GM12878 (cell line): Measurements from ENCODE around the gene CDK5R2. TPM values are rescaled to one million over a fixed set of nuclear protein-coding genes. Genes with fewer than 3 reads are reported as not detected.

ENCODE experiments used
- ATAC-seq: fragments of 200-7000 bp; cut with Tn5 transposase; 3 replicates; pipeline ENCODE4 v1.9.1; 2020; ENCODE audit warnings: mild to moderate bottlenecking, moderate library complexity
- BruUV-seq: library from RNA; stranded (reverse); fragments of 400-500 nt; replicated peaks from 2 replicates; lab custom pipeline; 2021; lab: Mats Ljungman, UMichigan
- CTCF ChIA-PET: fragments of 300-600 bp; sonication (Branson Sonifier 250); formaldehyde crosslinking; extraction: SDS; loops from one replicate; lab custom pipeline; 2021; ENCODE audit warnings: inconsistent platforms; lab: Yijun Ruan, JAX
- POLR2A ChIA-PET: fragments of 350-600 bp; formaldehyde crosslinking; extraction: SDS; loops from one replicate; lab custom pipeline; 2021; ENCODE audit warnings: inconsistent platforms; lab: Charles Lee
- RAD21 ChIA-PET: fragments of 300-600 bp; sonication (Branson Sonifier 250); formaldehyde crosslinking; loops from one replicate; lab custom pipeline; 2023; ENCODE audit warnings: antibody characterized with exemption; ENCODE audit not compliant: unreplicated experiment; lab: Charles Lee
- SMC1A ChIA-PET: fragments of 300-600 bp; sonication (Branson Sonifier 250); formaldehyde crosslinking; loops from one replicate; lab custom pipeline; 2023; ENCODE audit not compliant: unreplicated experiment, uncharacterized antibody; lab: Charles Lee
- DNase-seq: peaks from one replicate; pipeline ENCODE4 v3.0.0-alpha.2; 2011; ENCODE audit warnings: low read depth, low spot score
- FAIRE-seq: peaks from 3 replicates; lab custom pipeline; 2011; peaks lifted over from hg19 to GRCh38; lab: Jason Lieb, UNC
- H2AFZ ChIP-seq: 2 replicates; pipeline ENCODE4 v1.6.0; 2011; ENCODE audit warnings: low read depth, low read length, control low read depth; ENCODE audit not compliant: control insufficient read depth
- H3K27ac ChIP-seq: 2 replicates; pipeline ENCODE4 v1.5.1; 2011; ENCODE audit warnings: control low read depth; ENCODE audit not compliant: control insufficient read depth, insufficient read depth
- H3K27me3 ChIP-seq, 2 experiments: replicated peaks in 1 of 2; 2 replicates each; pipeline versions ENCODE4 v1.6.0 to v1.6.1; 2011; ENCODE audit warnings: low read length in 1 of 2; ENCODE audit not compliant: control insufficient read depth in 2 of 2, insufficient read depth in 2 of 2
- H3K36me3 ChIP-seq, 2 experiments: 2 replicates each; pipeline ENCODE4 v1.5.1; 2011; ENCODE audit warnings: low read length in 1 of 2; ENCODE audit not compliant: control insufficient read depth in 2 of 2, insufficient read depth in 2 of 2
- H3K4me1 ChIP-seq: 2 replicates; pipeline ENCODE4 v1.6.1; 2011; ENCODE audit warnings: mild to moderate bottlenecking, low read length, moderate library complexity, mixed read lengths; ENCODE audit not compliant: control insufficient read depth, insufficient read depth
- H3K4me2 ChIP-seq: 2 replicates; pipeline ENCODE4 v1.6.0; 2011; ENCODE audit warnings: control low read depth; ENCODE audit not compliant: control insufficient read depth, insufficient read depth
- H3K4me3 ChIP-seq: fragments of 200-600 bp; sonication (generic); 2 replicates; pipeline ENCODE4 v1.5.1; 2016
- H3K79me2 ChIP-seq: 2 replicates; pipeline ENCODE4 v1.6.0; 2011; ENCODE audit warnings: low read length; ENCODE audit not compliant: control insufficient read depth, insufficient read depth
- H3K9ac ChIP-seq: 2 replicates; pipeline ENCODE4 v1.8.0; 2011; ENCODE audit warnings: low read length, control low read depth, mixed read lengths; ENCODE audit not compliant: control insufficient read depth, insufficient read depth
- H3K9me3 ChIP-seq: replicated peaks from 3 replicates; pipeline ENCODE4 v1.5.1; 2011; ENCODE audit warnings: mild to moderate bottlenecking, low read length; ENCODE audit not compliant: control insufficient read depth, insufficient read depth
- H4K20me1 ChIP-seq: 2 replicates; pipeline ENCODE4 v1.6.0; 2011; ENCODE audit not compliant: control insufficient read depth, insufficient read depth
- BCL11A ChIP-seq: IDR thresholded peaks from 2 replicates; pipeline ENCODE4 v1.6.1; 2011; ENCODE audit warnings: low read depth, low read length
- CBFB ChIP-seq: IDR thresholded peaks from 2 replicates; pipeline ENCODE4 v1.6.1; 2016; ENCODE audit warnings: antibody characterized with exemption, low read depth
- MTA2 ChIP-seq: fragments of 450-650 bp; IDR thresholded peaks from 2 replicates; pipeline ENCODE4 v1.6.1; 2016; ENCODE audit warnings: low read depth, mild to moderate bottlenecking, moderate library complexity
- MXI1 ChIP-seq: fragments of 150-350 bp; IDR thresholded peaks from 2 replicates; pipeline ENCODE4 v1.6.1; 2011; ENCODE audit warnings: low read depth, mild to moderate bottlenecking, inconsistent platforms, low read length, improper control_type of control experiment
- RAD21 ChIP-seq: IDR thresholded peaks from 2 replicates; pipeline ENCODE4 v1.6.1; 2011; ENCODE audit warnings: mild to moderate bottlenecking, low read depth, low read length, moderate library complexity; ENCODE audit not compliant: insufficient read depth
- SMC3 ChIP-seq: IDR thresholded peaks from 2 replicates; pipeline ENCODE4 v1.6.1; 2011; ENCODE audit warnings: low read length, improper control_type of control experiment, borderline replicate concordance
- TCF7 ChIP-seq: IDR thresholded peaks from 2 replicates; pipeline ENCODE4 v1.6.1; 2014; ENCODE audit warnings: antibody characterized with exemption, borderline replicate concordance
- WRNIP1 ChIP-seq: IDR thresholded peaks from 2 replicates; pipeline ENCODE4 v1.6.1; 2011; ENCODE audit warnings: low read depth, low read length, improper control_type of control experiment, borderline replicate concordance
- ZNF384 ChIP-seq: IDR thresholded peaks from 2 replicates; pipeline ENCODE4 v1.6.1; 2012; ENCODE audit warnings: low read depth, mild to moderate bottlenecking, low read length, improper control_type of control experiment, borderline replicate concordance
- WGBS: methylation state at CpG from one replicate; pipeline ENCODE4 v1.1.6; 2016; ENCODE audit warnings: low lambda C conversion rate; ENCODE audit not compliant: insufficient replicate concordance, insufficient coverage; ENCODE audit errors: missing lambda C conversion rate; 5-methylcytosine and 5-hydroxymethylcytosine counted together
- in situ Hi-C: fragments of 300-500 bp; cut with MboI; formaldehyde crosslinking; loops from 9 replicates; pipeline ENCODE4 v1.14.3; 2018; ENCODE audit warnings: mixed read lengths
- intact Hi-C: fragments of 100-400 bp; cut with micrococcal nuclease; formaldehyde crosslinking; loops from one replicate; pipeline ENCODE4 v1.14.2; 2022; ENCODE audit not compliant: unreplicated experiment
- polyA plus RNA-seq, 11 experiments: library from polyadenylated mRNA; depleted of rRNA in 4 of 11; unstranded in 6 of 11; stranded (reverse) in 5 of 11; fragments of >200 nt; fragmentation: Nextera tagmentation in 4 of 11; fragmentation: Illumina TruSeq in 1 of 11; extraction: Ambion mirVana in 4 of 11; extraction: Trizol in 1 of 11; gene quantifications; 1 replicate in 1 of 11; 2 replicates in 10 of 11; pipeline versions ENCODE4 v1.2.1 to v1.2.3, GENCODE V29; 2011 to 2016; ENCODE audit warnings: inconsistent platforms in 2 of 11, missing spikeins in 2 of 11, low read depth in 1 of 11
- total RNA-seq, 4 experiments: library from RNA; depleted of rRNA in 3 of 4; stranded (reverse); fragments of >200 nt in 3 of 4; fragmentation: Illumina TruSeq in 1 of 4; extraction: Trizol in 1 of 4; gene quantifications; 2 replicates each; pipeline versions ENCODE4 v1.2.1 to v1.2.3, GENCODE V29; 2013 to 2021
- TF ChIP-seq, protein P1 (sequence below): fragments of 450-650 bp; IDR thresholded peaks from 2 replicates; pipeline ENCODE4 v1.6.1; 2017; ENCODE audit warnings: antibody characterized with exemption, mild to moderate bottlenecking, moderate library complexity
- TF ChIP-seq, protein P2 (sequence below), 3 experiments: IDR thresholded peaks in 2 of 3; conservative IDR thresholded peaks in 1 of 3; 2 replicates each; pipeline ENCODE4 v1.5.1; 2011; ENCODE audit warnings: low read depth in 3 of 3, low read length in 3 of 3, mild to moderate bottlenecking in 3 of 3, control low read depth in 2 of 3, moderate library complexity in 2 of 3, inconsistent platforms in 1 of 3, mixed read lengths in 1 of 3; ENCODE audit not compliant: control insufficient read depth in 2 of 3, insufficient read depth in 1 of 3; ENCODE audit errors: extremely low read depth in 1 of 3
- TF ChIP-seq, protein P3 (sequence below): fragments of 450-650 bp; conservative IDR thresholded peaks from 2 replicates; pipeline ENCODE4 v1.6.1; 2017; ENCODE audit warnings: mild to moderate bottlenecking, moderate library complexity

The CDK5R2 gene
- total and polyA plus RNA-seq, 10 of the 15 experiments (the other 5 are each of a cell fraction or from before 2014, with no cell fraction given): not detected

GRCh38 chr2:218995561-218995960, 36.1 kb downstream of the CDK5R2 start (continued):
- TF ChIP-seq, protein P1, sequence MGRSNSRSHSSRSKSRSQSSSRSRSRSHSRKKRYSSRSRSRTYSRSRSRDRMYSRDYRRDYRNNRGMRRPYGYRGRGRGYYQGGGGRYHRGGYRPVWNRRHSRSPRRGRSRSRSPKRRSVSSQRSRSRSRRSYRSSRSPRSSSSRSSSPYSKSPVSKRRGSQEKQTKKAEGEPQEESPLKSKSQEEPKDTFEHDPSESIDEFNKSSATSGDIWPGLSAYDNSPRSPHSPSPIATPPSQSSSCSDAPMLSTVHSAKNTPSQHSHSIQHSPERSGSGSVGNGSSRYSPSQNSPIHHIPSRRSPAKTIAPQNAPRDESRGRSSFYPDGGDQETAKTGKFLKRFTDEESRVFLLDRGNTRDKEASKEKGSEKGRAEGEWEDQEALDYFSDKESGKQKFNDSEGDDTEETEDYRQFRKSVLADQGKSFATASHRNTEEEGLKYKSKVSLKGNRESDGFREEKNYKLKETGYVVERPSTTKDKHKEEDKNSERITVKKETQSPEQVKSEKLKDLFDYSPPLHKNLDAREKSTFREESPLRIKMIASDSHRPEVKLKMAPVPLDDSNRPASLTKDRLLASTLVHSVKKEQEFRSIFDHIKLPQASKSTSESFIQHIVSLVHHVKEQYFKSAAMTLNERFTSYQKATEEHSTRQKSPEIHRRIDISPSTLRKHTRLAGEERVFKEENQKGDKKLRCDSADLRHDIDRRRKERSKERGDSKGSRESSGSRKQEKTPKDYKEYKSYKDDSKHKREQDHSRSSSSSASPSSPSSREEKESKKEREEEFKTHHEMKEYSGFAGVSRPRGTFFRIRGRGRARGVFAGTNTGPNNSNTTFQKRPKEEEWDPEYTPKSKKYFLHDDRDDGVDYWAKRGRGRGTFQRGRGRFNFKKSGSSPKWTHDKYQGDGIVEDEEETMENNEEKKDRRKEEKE: no peak

DNA sequence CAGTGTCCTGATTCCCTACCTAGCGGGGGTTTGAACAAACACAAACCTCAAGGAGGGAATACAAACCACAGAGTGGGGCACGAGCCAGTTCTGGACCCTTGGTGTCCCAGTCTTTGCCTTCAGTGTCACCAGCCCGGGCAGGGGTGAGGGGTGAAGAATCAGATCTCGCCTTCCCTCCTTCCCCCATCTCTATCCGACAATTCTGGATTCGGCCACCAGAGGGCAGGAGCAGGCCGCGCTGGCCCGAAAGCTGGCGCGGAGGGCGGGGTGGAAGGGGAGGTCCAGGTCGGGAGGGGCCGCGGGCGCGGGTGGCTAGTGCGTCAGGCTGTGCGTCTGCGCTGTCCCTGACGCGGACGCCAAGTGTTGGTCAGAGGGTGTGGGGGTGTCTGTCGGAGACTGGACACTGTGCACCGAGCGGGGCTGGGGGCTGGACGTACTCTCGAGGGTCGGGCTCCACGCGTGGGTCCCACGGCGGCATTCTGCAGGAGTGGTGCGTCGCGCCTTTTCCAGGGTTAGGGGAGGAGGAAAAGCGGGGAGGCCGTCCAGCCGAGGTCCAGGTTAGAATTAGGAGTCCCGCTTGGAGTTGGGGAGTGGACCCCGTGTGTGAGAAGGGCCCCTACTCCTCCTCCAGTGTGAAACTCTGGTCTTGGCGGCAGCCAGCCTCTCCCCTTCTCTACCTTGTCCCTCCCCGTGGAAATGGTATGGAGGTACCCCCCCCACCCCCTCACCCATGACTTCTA, 36.7 kb downstream of the CDK5R2 start:
- Histone ChIP-seq H3K4me2 (peak overlapping the region; percentile 74), H3K4me3 (no peak overlapping the region), H3K9me3 (no peaks in the 10 kb centered on the region), H4K20me1 (no peaks in the 10 kb centered on the region), H3K9ac (no peak overlapping the region), H2AFZ (no peak overlapping the region), H3K27me3 (peaks cover 22 to 32% of the 10 kb centered on the region in 2 experiments), H3K36me3 (no peaks in the 10 kb centered on the region), H3K27ac (no peak overlapping the region), H3K4me1 (no peaks in the 10 kb centered on the region), H3K79me2 (no peaks in the 10 kb centered on the region)
- intact Hi-C loops (no loop called here), in situ Hi-C loops (no loop called here)
- ChIA-PET SMC1A (interaction anchor here (0.6 kb wide), 1 partner anchor 62 kb away, joined by 3 read pairs; no protein-coding TSS in a partner anchor), CTCF (interaction anchor here (0.7 to 3.3 kb wide), 15 partner anchors 12 to 303 kb away, joined by 3 to 13 read pairs (median 4); no protein-coding TSS in a partner anchor), POLR2A (no interaction called here), RAD21 (interaction anchor here (1.1 to 1.7 kb wide), 6 partner anchors 34 to 158 kb away, joined by 3 to 5 read pairs (median 4); no protein-coding TSS in a partner anchor)
- DNase-seq: no peak
- ATAC-seq: peak; percentile 90
- FAIRE-seq: no peak
- BruUV-seq: no TSS peak
- 15% methylated on average over 34 of the region's 43 CpGs for WGBS
- TF ChIP-seq TCF7: no peak
- no peak for TF ChIP-seq ZNF384
- TF ChIP-seq, protein P2, sequence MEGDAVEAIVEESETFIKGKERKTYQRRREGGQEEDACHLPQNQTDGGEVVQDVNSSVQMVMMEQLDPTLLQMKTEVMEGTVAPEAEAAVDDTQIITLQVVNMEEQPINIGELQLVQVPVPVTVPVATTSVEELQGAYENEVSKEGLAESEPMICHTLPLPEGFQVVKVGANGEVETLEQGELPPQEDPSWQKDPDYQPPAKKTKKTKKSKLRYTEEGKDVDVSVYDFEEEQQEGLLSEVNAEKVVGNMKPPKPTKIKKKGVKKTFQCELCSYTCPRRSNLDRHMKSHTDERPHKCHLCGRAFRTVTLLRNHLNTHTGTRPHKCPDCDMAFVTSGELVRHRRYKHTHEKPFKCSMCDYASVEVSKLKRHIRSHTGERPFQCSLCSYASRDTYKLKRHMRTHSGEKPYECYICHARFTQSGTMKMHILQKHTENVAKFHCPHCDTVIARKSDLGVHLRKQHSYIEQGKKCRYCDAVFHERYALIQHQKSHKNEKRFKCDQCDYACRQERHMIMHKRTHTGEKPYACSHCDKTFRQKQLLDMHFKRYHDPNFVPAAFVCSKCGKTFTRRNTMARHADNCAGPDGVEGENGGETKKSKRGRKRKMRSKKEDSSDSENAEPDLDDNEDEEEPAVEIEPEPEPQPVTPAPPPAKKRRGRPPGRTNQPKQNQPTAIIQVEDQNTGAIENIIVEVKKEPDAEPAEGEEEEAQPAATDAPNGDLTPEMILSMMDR (IDR thresholded peaks at IDR 0.05 in 2 of 3, conservative IDR thresholded peaks at IDR 0.05 in 1 of 3; ENCODE audit: control insufficient read depth in 2 of 3, extremely low read depth in 1 of 3, insufficient read depth in 1 of 3, low read depth in 3 of 3, low read length in 3 of 3): peak; percentile 78 to 88 (median 82)
- TF ChIP-seq RAD21: peak; percentile 72
- TF ChIP-seq WRNIP1: no peak
- peak; percentile 54 for TF ChIP-seq SMC3
- no peak for TF ChIP-seq MTA2
- TF ChIP-seq MXI1: no peak
- no peak for TF ChIP-seq CBFB
- TF ChIP-seq, protein P3, sequence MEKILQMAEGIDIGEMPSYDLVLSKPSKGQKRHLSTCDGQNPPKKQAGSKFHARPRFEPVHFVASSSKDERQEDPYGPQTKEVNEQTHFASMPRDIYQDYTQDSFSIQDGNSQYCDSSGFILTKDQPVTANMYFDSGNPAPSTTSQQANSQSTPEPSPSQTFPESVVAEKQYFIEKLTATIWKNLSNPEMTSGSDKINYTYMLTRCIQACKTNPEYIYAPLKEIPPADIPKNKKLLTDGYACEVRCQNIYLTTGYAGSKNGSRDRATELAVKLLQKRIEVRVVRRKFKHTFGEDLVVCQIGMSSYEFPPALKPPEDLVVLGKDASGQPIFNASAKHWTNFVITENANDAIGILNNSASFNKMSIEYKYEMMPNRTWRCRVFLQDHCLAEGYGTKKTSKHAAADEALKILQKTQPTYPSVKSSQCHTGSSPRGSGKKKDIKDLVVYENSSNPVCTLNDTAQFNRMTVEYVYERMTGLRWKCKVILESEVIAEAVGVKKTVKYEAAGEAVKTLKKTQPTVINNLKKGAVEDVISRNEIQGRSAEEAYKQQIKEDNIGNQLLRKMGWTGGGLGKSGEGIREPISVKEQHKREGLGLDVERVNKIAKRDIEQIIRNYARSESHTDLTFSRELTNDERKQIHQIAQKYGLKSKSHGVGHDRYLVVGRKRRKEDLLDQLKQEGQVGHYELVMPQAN: no peak
- no peak for TF ChIP-seq BCL11A
